Gastroesophageal sphincter (tissue), 3 donors: ENCODE results near the gene LRRC37A.

Experiments used
- CTCF ChIP-seq, 4 experiments: fragments of 200-600 bp in 2 of 4; fragments of 450-650 bp in 2 of 4; sonication (generic) in 1 of 4; IDR thresholded peaks; one replicate each; pipeline ENCODE4 v1.5.1; 2017 to 2019; ENCODE audit warnings: antibody characterized with exemption in 4 of 4, mild to moderate bottlenecking in 2 of 4, moderate library complexity in 2 of 4
- POLR2A ChIP-seq, 2 donors: fragments of 450-650 bp; IDR thresholded peaks; one replicate each; pipeline ENCODE4 v1.6.1; 2017; ENCODE audit warnings: antibody characterized with exemption in 2 of 2, mild to moderate bottlenecking in 2 of 2, moderate library complexity in 1 of 2
- POLR2AphosphoS5 ChIP-seq: sonication (generic); formaldehyde crosslinking; IDR thresholded peaks from one replicate; pipeline ENCODE4 v1.6.1; 2017; ENCODE audit warnings: antibody characterized with exemption

- TF ChIP-seq CTCF (IDR thresholded peaks at IDR 0.05) (no peak), POLR2A (IDR thresholded peaks at IDR 0.05) (no peak), POLR2AphosphoS5 (no peak)
These were observed 32.7 kb upstream of the LRRC37A start for GRCh38 chr17:46262271-46262670.
